Astrocyte of the cerebellum (primary cell): ENCODE data around the gene MALAT1.

Experiments
- DNase-seq: peaks from one replicate; pipeline ENCODE4 v3.0.0-alpha.2; 2011; ENCODE audit warnings: low read depth
- H3K4me3 ChIP-seq: 2 replicates; pipeline ENCODE4 v1.5.1; 2011; ENCODE audit warnings: mild to moderate bottlenecking, low read depth, low read length, moderate library complexity
- in situ Hi-C: cut with HindIII; loops from 2 replicates; pipeline ENCODE4 v1.10.0; 2017; ENCODE audit warnings: low sequenced_read_pairs
- TF ChIP-seq, protein P1 (sequence below): IDR thresholded peaks from 2 replicates; pipeline ENCODE4 v1.5.1; 2012; ENCODE audit warnings: low read length, low read depth, moderate library complexity, mild to moderate bottlenecking; ENCODE audit errors: missing control alignments

Gene MALAT1

DNA sequence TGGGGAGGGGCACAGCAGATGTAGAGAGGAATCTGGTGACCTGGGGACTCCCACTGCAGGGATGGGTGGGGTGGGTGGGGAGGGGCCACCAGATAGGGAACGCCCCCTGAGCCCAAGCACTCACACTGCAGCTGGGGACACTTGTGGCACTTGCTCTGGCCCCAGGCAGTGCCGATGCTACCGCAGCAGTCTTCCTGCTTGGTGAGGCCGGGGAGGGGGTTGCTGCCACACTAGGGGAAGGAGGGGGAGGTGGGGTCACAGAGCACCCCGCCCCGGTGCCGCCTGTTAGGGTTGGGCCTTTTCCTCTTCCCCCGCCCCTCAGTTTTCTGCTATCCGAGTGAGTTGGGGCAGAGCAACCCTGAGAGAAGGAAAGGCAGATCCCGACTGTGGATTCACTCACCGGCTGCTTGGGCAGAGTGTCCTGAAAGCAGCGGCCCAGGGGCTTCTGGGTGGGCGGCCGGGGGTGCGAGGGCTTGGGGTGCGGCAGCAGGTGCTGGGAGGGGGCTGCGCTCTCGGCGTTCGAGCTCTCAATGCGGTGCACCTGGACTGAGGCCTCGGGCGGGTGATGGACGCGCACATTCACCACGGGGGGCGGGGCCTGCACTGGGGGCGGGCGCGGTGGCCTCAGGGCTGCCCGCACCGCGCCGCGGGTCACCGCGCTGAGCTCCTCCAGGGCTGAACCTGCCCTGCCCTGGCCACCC, 54.6 kb downstream of the MALAT1 start:
- in situ Hi-C loops = no loop called here
- no peak overlapping the region for H3K4me3 ChIP-seq
- DNase-seq = no peak
- TF ChIP-seq, protein P1, sequence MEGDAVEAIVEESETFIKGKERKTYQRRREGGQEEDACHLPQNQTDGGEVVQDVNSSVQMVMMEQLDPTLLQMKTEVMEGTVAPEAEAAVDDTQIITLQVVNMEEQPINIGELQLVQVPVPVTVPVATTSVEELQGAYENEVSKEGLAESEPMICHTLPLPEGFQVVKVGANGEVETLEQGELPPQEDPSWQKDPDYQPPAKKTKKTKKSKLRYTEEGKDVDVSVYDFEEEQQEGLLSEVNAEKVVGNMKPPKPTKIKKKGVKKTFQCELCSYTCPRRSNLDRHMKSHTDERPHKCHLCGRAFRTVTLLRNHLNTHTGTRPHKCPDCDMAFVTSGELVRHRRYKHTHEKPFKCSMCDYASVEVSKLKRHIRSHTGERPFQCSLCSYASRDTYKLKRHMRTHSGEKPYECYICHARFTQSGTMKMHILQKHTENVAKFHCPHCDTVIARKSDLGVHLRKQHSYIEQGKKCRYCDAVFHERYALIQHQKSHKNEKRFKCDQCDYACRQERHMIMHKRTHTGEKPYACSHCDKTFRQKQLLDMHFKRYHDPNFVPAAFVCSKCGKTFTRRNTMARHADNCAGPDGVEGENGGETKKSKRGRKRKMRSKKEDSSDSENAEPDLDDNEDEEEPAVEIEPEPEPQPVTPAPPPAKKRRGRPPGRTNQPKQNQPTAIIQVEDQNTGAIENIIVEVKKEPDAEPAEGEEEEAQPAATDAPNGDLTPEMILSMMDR = no peak

DNA sequence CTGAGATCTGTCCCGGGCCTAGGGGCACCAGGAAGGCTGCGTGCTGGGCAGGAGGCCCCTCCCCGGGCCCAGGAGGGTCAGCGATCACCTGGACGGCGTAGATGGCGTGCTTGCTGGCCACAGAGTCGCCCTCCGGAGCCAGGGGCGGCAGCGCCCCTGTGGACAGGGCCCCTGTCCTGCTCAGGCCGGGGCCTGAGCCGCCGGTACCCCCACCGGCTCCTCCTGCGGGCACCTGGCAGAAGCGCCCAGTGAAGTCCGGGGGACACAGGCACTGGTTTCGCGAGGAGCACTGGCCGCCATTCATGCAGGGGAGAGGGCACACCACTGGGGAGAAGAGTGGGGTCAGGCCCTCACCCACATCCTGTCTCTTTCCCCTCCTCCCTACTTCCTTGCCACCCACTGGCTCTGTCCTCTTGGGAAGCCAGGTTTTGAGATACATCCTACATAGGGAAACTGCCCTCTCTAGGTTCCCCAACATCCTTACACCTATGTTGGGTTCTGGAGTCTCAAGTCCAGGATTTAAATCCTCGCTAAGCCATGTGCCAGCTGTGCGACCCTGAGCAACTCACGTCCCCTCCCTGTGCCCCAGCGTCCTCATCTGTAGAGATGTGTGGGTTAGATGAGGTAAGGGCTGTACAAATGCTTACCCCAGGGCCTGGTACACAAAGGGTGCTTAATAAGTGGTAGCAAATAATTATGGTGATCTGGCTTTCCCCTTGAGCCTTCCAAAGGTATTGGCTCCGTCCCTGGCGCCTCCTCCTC, 55.4 kb downstream of the MALAT1 start:
- H3K4me3 ChIP-seq = no peak overlapping the region
- no peak for DNase-seq
- TF ChIP-seq, protein P1 = no peak
- in situ Hi-C loops = no loop called here

- in situ Hi-C loops = no loop called here
- TF ChIP-seq, protein P1 = no peak
- H3K4me3 ChIP-seq = peak overlapping the region; percentile 70
- no peak for DNase-seq
Measured at GRCh38 chr11:65554842-65555430, 56.1 kb downstream of the MALAT1 start.

GRCh38 chr11:65555693-65556231, 56.9 kb downstream of the MALAT1 start:
- no peak for DNase-seq
- in situ Hi-C loops = no loop called here
- H3K4me3 ChIP-seq = peak overlapping the region; percentile 70
- TF ChIP-seq, protein P1 = no peak
